ENCODE measurements around the gene NEDD4L.

The NEDD4L gene

DNA sequence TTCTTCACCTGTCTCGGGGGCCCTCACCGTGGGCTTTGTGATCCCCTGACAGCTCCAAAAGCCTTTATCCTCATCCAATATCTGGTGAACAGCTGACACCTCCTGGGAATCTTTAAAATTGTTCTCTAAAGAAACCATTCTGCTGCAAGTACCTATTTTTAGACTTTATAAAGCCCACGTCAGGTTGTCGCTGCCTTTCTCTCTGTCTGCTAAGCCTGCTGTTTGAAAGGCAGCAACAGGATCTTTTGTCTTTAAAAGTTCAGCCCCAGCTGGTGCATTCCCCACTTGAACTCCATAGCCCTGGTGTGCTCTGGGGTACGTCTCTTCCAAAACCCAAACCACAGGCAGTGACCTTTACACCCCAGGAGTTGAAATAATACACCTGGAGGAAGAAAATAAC lies 145.0 kb downstream of the NEDD4L start:
- DNase-seq, result no peak

DNA sequence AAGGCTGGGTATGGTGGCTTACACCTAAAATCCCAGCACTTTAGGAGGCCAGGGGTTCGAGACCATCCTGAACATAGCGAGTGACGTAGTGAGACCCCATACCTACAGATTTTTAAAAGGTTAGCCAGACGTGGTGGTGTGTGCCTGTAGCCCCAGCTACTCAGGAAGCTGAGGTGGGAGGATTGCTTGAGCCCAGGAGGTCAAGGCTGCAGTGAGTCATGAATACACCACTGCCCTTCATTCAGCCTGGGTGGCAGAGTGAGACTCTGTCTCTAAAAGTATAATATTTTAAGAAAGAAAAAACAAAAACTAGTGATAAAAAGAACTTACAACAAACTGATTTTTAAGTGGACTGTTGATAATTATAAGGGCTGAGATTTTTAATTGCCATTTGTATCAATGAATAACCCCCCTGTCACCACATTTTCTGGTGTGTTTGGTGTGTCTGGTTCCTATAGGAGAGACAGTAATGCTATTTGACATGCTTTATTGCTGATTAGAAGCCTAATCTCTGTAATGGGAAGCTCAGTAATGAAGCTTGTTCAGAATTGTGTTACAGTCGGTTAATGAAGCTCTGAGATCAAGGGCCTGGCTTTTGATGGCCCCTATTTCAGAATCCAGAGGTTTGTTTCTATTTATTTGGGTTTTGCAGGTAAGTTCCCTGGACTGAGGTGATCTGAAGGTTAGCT lies 147.0 kb downstream of the NEDD4L start:
- no peak for DNase-seq

DNA sequence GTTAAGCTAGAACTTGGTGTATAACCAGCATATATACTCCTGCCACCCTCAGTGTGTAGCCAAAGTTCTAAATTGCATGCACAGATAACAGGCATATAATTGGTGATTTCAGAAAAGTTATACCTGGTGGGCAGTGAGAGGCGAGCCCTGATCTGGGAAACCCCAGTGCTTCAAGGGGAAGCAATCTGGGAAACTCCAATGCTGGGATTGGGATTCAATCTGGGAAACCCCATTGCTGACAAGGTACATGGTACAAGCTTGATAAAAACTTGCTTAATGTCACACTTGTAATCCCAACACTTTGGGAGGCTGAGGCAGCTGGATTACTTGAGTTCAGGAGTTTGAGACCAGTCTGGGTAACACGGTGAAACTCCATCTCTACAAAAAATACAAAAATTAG lies 147.6 kb downstream of the NEDD4L start:
- no peak for DNase-seq

DNA sequence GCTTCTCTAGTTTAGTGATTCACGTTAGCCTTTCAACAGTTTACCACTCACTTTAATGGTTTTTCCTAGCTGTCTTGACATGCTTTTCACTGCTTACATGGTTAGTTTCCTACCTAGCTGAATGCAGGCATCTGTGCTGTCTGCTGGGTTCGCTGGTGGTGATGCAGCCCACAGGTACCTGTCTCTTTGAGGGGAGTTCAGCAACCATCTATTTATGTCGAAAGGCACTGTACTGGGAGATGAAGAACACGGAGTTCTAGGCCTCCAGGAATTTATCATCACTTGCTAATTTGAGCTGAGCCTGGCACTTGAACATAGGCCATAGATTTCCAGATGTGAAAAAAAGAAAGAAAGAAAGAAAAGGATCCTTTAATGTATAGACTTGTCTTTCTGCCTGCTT lies 148.5 kb downstream of the NEDD4L start:
- DNase-seq, result no peak

DNA sequence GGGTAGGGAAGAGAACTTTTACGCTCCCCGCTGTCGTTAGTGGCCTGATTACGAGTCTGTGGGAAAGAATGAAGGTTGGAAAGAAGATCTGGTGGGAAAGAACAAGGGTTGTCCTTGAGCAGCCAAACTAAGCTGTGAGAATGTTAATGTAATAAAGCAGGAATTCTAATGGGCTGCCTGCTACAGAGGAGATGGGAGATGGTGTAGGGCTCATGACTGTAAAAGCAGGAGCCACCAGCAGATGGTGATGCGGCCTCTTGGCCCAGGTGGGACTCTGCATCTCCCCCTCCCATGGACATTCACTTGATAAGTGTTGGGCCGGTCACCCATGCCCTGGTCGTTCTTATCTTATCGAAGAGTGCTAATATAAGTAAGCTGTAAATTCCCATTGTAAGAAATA lies 150.0 kb downstream of the NEDD4L start:
- no peak for DNase-seq

DNA sequence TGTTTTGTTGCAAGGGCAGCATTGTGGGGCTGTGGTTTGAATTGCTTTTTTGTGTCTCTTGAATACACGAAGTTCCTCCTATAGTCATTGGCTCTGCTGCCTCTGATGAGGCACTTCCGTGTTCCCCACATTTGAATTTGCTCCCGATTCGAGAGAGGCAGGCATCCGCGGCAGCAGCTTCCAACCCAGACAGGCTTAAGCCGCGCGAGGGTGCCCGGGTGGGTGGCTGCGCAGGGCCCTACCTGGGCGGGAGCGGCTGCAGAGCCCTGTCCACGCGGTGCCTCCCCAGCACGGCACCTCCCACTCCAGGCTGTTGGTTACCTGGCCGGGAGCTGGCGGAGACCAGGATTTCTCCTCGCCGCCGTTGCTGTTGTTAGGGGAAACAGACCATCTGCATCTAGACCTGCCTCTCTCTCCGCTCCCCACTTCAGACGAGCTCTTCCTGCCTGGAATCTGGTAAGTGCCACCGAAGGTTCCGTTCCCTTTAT lies 151.3 kb downstream of the NEDD4L start:
- DNase-seq, result no peak

DNA sequence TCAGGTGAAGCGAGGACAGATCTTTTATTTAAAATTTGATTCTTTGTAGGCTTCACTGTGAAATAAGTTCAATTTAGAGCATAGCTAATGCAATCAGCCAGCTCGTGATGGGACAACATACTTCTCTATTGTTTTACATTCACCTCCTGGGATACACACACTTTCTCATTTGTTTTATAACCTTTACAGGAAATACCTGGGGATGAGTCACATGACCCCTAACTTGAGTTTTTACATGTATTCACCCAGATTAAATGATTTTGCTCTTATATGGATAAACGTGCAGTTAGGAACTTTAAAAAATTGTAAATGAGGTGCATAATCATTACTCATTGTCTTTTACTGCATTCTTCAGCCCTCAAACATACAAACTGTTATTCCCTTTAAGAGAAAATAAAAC lies 152.1 kb downstream of the NEDD4L start:
- no peak for DNase-seq

DNA sequence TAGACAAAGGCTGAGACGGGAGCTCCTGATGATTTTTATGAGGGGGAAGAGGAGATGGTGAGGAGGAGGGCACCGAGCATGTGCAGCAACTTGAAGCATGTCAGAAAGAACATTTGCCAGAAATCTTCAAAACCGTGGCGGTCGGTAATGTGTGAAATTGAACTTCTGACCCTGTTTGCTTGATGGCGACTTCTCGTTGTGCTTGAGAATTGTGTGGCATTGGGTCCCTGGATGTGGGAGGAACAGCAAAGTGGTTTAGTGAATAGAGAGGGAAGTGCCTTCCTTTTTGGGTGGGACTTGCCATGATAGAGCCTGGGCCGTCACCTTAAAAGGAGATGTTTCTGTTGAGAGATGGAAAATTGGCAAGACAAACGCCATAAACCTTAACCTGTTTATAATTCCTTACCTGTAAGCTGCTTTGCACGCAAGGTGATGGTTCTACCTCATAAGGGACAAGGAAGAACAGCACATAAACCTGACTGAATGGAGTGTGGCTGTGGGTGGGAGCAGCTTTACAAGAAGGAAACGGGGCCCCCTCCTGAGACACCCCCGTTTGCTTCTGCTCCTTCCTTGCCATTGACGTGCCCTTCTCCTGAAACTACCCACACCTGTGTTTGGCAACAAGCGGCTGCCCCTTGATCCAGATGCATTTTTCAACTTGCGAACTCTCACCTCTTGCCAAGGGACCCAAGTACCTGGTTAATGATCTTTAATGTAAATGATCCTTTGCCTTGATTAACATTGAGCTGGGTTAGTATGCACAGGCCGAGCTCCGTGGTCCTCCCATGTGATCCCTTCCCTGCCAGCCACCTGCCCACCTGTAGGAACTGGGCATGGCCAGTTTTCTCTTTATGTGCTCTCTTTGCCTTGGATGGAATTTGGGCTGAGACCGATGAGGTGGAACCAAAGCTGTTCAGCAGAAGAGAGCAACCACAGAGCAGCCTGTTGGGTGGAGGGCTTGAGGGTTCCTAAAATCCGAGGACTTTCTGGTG lies 153.2 kb downstream of the NEDD4L start:
- DNase-seq, result no peak

DNA sequence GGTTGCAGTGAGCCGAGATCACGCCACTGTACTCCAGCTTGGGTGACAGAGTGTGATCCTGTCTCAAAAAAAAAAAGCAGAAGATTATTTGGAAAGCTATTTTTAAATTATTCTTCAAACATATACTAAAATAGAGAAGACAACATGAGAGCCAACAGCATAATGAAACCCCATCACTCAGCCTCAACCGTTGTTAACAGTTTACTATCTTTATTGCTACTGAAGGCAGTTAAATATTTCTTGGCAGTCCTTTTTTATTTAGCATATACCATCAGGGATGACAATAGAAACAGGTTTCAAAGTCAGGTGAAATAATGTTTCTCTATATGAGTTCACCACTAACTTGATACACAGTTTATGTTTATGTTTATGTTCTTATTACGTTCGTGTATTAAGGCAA lies 157.2 kb downstream of the NEDD4L start:
- no peak for DNase-seq

DNA sequence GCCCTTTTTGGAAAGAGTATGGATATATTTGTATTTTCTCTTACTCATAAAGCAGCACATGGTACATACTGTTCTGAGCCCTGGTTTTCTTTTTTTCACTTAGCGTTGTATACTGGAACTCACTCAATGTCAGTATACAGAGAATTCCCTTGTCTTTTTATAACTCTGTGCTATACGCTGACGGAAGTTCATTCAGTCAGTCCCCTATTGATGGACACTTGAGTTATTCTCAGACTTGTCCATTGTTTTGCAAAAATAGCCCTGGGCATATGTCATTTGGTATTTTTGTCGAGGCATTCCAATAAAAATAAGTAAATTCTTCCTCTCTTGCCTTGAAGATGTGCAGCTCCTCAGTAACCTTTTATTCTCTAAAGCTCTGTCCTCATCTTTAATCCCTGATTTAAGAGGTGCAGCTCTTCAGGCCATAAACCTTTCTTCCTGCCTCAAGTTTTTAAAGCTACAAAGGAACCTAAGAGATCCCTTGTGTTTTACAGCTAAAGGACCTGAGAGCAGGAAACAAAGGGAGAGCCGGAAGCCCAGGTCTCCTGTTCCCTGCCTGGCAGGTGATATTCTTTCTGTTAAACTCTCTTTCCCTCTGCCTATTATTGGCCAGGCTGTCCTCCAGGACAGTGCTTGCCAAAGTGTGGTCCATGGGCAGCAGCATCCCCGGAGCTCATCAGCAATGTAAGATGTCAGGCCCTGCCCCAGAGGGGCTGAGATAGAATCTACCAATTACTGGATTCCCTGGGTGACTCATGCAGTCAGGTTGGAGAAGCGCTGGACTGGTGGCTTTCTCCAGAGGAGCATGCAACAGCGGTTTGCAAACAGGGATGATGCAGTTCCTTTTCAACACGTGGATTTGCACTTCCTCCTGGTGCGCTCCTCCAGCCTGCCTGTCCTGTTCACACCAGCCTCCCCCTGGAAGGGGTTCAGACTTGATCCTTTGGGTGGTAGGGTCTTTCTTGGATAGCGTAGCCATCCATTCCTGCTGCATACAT lies 158.0 kb downstream of the NEDD4L start:
- DNase-seq, result no peak

DNA sequence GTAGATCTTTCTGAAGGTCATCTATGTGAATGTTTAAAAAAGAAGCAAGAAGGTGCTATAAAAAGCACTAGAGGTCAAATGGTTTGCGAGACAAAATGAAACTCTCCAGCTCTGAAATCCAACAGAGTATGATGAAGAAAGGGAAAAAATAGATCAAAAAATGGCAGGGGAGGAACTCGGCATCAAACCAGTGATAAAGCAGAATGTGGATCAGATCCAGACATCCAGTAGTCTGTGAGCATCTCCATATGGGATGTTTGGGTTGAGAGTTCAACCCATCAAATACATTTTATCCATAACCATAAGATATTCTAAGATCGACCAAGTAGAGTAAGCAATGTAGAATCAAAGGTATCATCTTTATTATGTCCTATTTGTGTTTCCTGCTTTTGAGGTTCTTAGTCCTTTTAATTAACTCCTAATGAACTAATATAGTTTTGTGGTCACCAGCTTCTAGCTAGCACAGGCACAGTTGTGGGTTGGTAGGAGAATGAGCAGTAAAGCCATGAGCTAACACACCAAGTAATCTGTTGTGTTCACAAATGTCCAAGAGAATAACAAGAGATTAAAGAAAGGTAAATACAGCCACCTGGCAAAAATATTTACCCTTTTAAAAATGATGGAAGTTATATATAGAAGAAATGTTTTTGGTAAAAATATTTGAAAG lies 160.9 kb downstream of the NEDD4L start:
- no peak for DNase-seq

DNA sequence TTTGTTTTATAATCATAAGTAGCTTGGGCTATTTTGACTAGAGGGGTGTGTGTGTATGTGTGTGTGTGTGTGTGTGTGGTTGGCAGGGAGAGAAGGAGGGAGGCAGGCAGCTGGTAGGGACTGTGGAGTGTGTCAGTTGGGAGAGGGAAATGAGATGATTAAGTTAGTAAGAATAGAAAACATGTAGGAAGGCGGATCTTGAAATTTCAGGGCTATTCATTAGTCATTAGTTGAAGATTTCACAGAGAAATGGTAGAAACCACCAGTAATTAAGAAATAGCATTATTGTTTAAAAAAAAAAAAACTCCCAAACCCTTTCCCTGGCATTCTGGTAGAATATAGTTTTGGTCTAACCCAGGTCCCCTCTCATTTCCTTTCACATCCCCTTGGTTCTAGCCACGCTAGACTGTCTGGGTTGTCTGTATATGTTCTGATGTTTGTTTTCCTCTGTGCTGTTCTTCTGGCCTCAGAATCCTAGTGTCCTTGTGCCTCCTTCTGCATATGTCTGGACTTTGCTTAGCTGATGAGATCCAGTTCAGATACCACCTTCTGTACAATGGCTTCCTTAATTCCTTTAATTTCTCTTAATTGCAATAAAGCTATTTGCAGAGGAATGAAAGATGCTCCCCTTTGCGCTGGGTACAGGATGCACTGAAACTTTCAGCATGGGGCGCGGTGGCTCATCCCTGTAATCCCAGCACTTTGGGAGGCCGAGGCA lies 161.6 kb downstream of the NEDD4L start:
- no peak for DNase-seq

DNA sequence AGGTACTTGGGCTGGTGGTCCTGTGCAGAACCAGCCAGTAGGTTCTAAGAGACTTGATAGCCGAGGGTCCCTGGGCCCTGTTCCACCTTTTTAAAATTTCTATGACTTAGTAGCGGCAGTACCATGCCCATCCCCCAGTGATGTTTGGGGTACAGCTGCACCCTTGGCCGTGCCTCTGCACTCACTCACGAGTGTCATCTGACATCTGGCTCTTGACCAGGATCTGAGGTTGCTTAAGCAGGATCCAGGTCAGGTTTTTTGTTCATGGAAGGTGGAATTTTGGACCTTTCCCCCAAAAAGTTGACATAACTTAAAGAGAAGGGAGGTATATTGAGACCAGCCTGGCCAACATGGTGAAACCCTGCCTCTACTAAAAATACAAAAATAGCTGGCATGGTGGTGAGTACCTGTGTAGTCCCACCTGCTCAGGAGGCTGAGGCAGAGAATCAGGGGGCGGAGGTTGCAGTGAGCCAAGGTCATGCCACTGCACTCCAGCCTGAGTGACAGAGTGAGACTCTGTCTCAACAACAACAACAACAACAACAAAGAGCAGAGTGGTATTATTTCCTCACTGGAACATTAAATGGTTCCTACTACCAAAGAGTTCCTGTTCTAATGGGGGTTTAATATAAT lies 163.6 kb downstream of the NEDD4L start:
- DNase-seq, result no peak

DNA sequence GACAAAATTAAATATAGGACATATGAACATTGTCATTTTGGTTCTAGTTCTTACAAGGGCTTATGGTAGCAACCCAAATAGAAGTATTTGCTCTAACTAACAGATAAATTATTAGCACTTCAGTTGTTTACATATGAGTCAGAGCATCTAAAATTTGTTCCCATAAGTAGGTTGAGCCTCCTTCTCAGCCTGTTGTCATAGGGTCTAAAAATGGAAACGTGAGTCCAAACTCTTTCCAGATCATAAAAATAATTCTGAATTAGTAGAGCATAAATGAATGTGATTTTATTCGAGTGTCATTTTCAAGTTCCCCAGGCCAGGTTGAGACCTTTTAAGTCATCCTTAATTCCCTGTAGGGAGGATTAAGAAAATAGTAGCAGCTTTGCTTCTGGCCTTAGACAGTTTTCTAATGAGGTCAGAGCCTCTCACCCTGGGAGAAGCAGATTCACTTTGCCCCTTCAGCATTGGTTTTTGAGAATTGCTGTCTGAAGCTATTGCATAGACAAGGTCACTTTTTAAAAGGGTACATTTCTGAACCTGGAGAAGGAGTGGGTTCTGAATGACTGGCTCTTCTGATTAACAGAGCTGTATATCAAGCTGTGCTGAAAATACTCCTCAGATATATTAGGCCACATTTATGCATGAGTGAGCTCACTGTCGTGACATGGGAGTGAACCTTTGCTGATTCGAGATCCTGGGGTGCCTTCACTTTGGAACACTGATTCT lies 164.3 kb downstream of the NEDD4L start:
- DNase-seq, result no peak

DNA sequence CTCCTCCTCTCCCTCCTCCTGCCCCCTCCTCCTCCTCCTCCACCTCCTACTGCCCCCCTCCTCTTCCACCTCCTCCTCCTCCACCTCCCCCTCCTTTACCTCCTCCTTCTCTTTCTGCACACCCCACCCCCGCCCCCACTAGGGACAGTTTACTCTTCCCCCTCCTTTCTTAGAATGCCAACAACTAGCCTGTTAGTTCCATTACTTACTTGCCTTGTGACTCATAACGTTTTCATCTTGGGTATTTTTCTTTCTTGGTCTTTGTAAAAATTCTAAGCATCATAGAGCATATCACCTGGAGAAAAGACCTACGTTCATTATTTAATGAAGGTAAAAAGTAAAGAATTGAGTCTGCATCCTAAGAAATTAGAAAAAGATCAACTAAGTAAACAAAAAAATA lies 165.3 kb downstream of the NEDD4L start:
- DNase-seq, result no peak

DNA sequence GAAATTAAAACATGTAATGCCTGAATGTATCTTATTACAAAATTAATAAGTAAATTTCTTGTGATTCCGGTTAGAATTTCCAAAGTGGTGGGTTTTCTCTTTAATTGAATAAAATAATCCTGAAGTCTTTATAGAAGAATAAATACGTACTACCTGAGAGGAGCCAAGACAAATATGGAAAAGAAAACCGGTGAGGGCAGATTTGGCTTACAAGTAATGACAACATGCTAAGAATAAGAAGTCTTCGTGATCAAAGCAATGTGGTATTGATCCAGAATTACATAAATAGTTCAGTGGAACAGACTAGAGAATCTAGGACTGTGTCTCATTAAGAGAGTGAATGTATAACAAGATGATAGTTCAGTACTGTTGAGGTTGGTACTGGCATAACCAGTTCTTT lies 167.5 kb downstream of the NEDD4L start:
- no peak for DNase-seq

DNA sequence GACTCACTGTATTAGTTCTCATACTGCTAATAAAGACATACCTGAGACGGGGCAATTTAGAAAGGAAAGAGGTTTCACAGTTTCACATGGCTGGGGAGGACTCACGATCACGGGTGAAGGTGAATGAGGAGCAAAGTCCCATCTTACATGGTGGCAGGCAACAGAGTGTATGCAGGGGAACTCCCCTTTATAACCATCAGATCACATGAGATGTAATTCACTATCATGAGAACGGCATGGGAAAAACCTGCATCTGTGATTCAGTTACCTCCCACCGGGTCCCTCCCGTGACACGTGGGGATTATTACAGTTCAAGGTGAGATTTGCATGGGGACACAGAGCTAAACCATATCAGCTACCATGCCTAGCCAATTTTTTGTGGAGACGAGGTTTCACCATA lies 168.2 kb downstream of the NEDD4L start:
- no peak for DNase-seq

DNA sequence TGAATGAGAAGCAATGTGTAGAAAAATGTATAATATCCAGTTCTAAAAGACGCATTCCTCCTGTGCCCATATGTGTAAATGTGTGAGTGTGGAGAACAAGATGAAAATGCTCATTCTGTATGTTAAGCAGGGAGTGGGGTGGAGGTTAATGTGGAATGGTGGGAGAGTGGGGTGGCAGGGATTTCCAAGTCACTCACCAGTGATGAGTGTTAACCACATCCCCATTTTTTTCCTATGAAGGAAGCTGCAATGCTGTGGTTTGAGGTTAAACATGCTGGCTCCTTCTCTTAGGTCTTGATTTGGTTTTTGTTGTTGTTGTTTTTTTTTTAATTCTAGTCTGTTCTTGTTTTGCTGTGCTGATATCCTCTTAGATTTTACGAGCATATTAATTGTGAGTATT lies 169.4 kb downstream of the NEDD4L start:
- DNase-seq, result no peak

DNA sequence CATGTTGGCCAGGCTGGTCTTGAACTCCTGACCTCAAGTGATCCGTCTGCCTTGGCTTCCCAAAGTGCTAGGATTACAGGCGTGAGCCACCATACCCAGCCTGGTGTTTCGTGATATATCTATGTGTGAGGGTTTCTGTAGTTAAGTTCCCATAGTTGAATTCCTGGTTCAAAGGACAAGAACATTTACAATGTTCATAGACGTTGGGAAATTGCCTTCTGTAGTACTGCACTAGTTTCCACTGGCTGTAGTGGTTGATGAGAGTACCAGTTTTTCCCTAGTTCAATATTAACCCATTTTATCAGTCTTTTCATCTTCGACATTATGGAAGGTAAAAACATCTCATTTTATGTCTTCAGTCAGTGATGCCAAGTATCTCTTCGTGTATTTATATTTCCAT lies 171.0 kb downstream of the NEDD4L start:
- DNase-seq, result no peak

DNA sequence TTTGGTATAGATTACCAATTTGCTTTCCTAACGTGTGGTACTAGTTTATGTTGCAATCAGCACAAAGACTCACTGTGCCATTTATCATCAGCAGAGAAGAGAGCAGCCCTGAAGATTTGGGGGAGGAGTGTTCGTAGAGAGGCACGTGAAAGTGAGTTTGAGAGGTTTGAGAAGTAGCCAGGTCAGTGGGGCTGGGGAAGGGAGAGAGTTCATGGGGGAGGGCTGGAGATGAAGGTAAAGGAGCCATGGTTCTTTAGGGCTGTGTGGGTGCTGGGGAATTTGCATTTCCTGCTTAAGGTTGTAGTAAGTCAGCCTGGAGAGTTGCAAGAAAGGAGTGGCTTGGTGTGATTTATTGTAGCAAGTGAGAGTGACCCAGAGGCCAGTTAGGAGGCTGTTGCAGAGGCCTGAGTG lies 172.1 kb downstream of the NEDD4L start:
- DNase-seq, result no peak
